GM23338 (cell line): ENCODE results near the gene CNTNAP5. TPM values are rescaled to one million over a fixed set of nuclear protein-coding genes. Genes with fewer than 3 reads are reported as not detected.

Experiments used
- ATAC-seq: fragments of 200-7000 bp; cut with Tn5 transposase; 3 replicates; pipeline ENCODE4 v1.9.1; 2020
- DNase-seq: peaks from one replicate; pipeline ENCODE4 v3.0.0-alpha.2; 2015; ENCODE audit warnings: low spot score
- H2AFZ ChIP-seq: fragments of 200-600 bp; sonication (generic); 2 replicates; pipeline ENCODE4 v1.8.0; 2016; ENCODE audit warnings: antibody characterized with exemption, mild to moderate bottlenecking, moderate library complexity
- H3F3A ChIP-seq: fragments of 200-600 bp; sonication (generic); replicated peaks from 2 replicates; pipeline ENCODE4 v1.8.0; 2017; ENCODE audit warnings: antibody characterized with exemption, mixed run types, low read depth
- H3K27ac ChIP-seq: fragments of 200-600 bp; sonication (generic); 2 replicates; pipeline ENCODE4 v1.6.1; 2016; ENCODE audit warnings: low read depth
- H3K27me3 ChIP-seq: fragments of 200-600 bp; sonication (generic); 2 replicates; pipeline ENCODE4 v1.8.0; 2016; ENCODE audit warnings: mild to moderate bottlenecking, mixed run types, moderate library complexity; ENCODE audit not compliant: insufficient read depth
- H3K36me3 ChIP-seq: fragments of 200-600 bp; sonication (generic); 2 replicates; pipeline ENCODE4 v1.8.0; 2016; ENCODE audit warnings: mild to moderate bottlenecking; ENCODE audit not compliant: insufficient read depth
- H3K4me1 ChIP-seq: fragments of 200-600 bp; sonication (generic); 2 replicates; pipeline ENCODE4 v1.8.0; 2016; ENCODE audit warnings: mild to moderate bottlenecking, moderate library complexity; ENCODE audit not compliant: insufficient read depth
- H3K4me2 ChIP-seq: fragments of 200-600 bp; sonication (generic); 2 replicates; pipeline ENCODE4 v1.7.1; 2017; ENCODE audit warnings: mixed run types
- H3K4me3 ChIP-seq: fragments of 200-600 bp; sonication (generic); 2 replicates; pipeline ENCODE4 v1.6.1; 2016; ENCODE audit warnings: mixed run types
- H3K79me2 ChIP-seq: fragments of 200-600 bp; sonication (generic); replicated peaks from 2 replicates; pipeline ENCODE4 v1.8.0; 2017; ENCODE audit warnings: mild to moderate bottlenecking; ENCODE audit not compliant: insufficient read depth
- H3K9me2 ChIP-seq: fragments of 200-600 bp; sonication (generic); 2 replicates; pipeline ENCODE4 v1.8.0; 2017; ENCODE audit not compliant: insufficient read depth
- H4K20me1 ChIP-seq: fragments of 200-600 bp; sonication (generic); replicated peaks from 2 replicates; pipeline ENCODE4 v1.8.0; 2017; ENCODE audit warnings: mild to moderate bottlenecking; ENCODE audit not compliant: insufficient read depth
- H3K27ac Mint-ChIP-seq: 2 replicates; pipeline ENCODE4 v1.8.0; 2020; ENCODE audit warnings: inconsistent platforms, mild to moderate bottlenecking, moderate library complexity, mixed read lengths
- H3K27me3 Mint-ChIP-seq: 3 replicates; pipeline ENCODE4 v1.8.0; 2022; ENCODE audit warnings: low read depth, mild to moderate bottlenecking, moderate library complexity, mixed read lengths, inconsistent platforms; ENCODE audit not compliant: insufficient read depth, poor library complexity
- H3K36me3 Mint-ChIP-seq: 3 replicates; pipeline ENCODE4 v1.8.0; 2021; ENCODE audit warnings: low read depth, mild to moderate bottlenecking, inconsistent platforms, moderate library complexity, mixed read lengths
- H3K4me1 Mint-ChIP-seq: 3 replicates; pipeline ENCODE4 v1.8.0; 2020; ENCODE audit warnings: mild to moderate bottlenecking, inconsistent platforms, mixed read lengths
- H3K4me3 Mint-ChIP-seq: 3 replicates; pipeline ENCODE4 v1.8.0; 2021; ENCODE audit warnings: moderate library complexity, mild to moderate bottlenecking, inconsistent platforms, mixed read lengths
- H3K9me3 Mint-ChIP-seq: 3 replicates; pipeline ENCODE4 v1.8.0; 2020; ENCODE audit warnings: moderate library complexity, mild to moderate bottlenecking, inconsistent platforms, mixed read lengths
- EZH2 ChIP-seq: fragments of 200-600 bp; sonication (generic); IDR thresholded peaks from one replicate; pipeline ENCODE4 v1.8.0; 2017; ENCODE audit warnings: antibody characterized with exemption, mild to moderate bottlenecking, low read depth; ENCODE audit not compliant: unreplicated experiment
- EZH2phosphoT487 ChIP-seq: fragments of 200-600 bp; sonication (generic); IDR thresholded peaks from one replicate; pipeline ENCODE4 v1.8.1; 2018; ENCODE audit warnings: antibody characterized with exemption; ENCODE audit not compliant: unreplicated experiment
- ZNF114 ChIP-seq: fragments of 250-450 bp; sonication (Bioruptor Pico); IDR thresholded peaks from 2 replicates; pipeline ENCODE4 v1.5.0; 2020; ENCODE audit warnings: mild to moderate bottlenecking, moderate library complexity
- ZNF331 ChIP-seq: fragments of 250-450 bp; sonication (Bioruptor Pico); IDR thresholded peaks from 2 replicates; pipeline ENCODE4 v1.5.0; 2020; ENCODE audit warnings: low read depth, mild to moderate bottlenecking, moderate library complexity
- polyA plus RNA-seq: library from polyadenylated mRNA; unstranded; fragments of >200 nt; fragmentation: Nextera tagmentation; extraction: Ambion mirVana; gene quantifications from 2 replicates; pipeline ENCODE4 v1.2.1, GENCODE V29; 2016
- total RNA-seq: library from RNA; depleted of rRNA; stranded (reverse); fragments of >200 nt; shearing (Covaris generic); gene quantifications from 2 replicates; pipeline ENCODE4 v1.2.3, GENCODE V29; 2014
- TF ChIP-seq, protein P1 (sequence below), 2 experiments: fragments of 200-600 bp in 1 of 2; sonication (generic) in 1 of 2; conservative IDR thresholded peaks; 2 replicates each; pipeline versions ENCODE4 v1.5.1 to v1.6.1; 2016 to 2017; ENCODE audit warnings: antibody characterized with exemption in 2 of 2, low read depth in 2 of 2, mild to moderate bottlenecking in 2 of 2, moderate library complexity in 1 of 2
- TF ChIP-seq, protein P2 (sequence below): IDR thresholded peaks from one replicate; pipeline ENCODE4 v1.6.1; 2018; ENCODE audit warnings: antibody characterized with exemption; ENCODE audit not compliant: unreplicated experiment
- TF ChIP-seq, protein P3 (sequence below): IDR thresholded peaks from 2 replicates; pipeline ENCODE4 v1.6.1; 2016; ENCODE audit warnings: antibody characterized with exemption
- TF ChIP-seq, protein P4 (sequence below): fragments of 250-450 bp; sonication (Bioruptor Pico); IDR thresholded peaks from 2 replicates; pipeline ENCODE4 v1.5.0; 2020; ENCODE audit warnings: mild to moderate bottlenecking, moderate library complexity

The CNTNAP5 gene
- total and polyA plus RNA-seq, 2 experiments from 2014 or later = 0.49 to 0.50 TPM

DNA sequence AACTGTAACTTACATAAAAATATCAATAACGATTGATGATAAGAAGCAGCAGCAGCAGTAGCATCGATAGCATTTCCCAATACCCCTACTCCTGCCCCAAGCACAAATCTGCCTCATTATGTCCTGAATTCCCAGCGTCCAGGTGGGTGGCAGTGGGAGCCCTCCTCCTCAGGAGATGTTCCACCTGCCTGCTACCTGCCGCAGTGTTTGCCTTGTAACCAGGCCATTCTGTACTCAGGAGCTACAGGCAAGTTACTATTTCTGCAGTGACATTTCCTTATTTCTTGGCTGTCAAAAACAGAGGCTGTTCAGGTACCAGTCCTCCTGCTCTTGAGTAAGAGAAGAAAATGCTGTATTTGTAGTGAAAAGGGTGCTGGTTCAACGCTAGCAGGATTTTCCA lies 236.4 kb downstream of the CNTNAP5 start:
- Mint-ChIP-seq H3K4me3 (no peak overlapping the region), H3K4me1 (no peaks in the 10 kb centered on the region), H3K27me3 (peaks cover 2% of the 10 kb centered on the region), H3K36me3 (no peaks in the 10 kb centered on the region), H3K9me3 (peaks cover 5% of the 10 kb centered on the region; the same call in 2 of the 3 replicates), H3K27ac (no peak overlapping the region)
- H3K9me2 ChIP-seq = no peaks in the 10 kb centered on the region
- no peak overlapping the region for H3K27ac ChIP-seq
- no peak for DNase-seq
- no peaks in the 10 kb centered on the region for H3K79me2 ChIP-seq
- no peak for ATAC-seq
- H3K4me3 ChIP-seq = no peak overlapping the region
- no peaks in the 10 kb centered on the region for H4K20me1 ChIP-seq
- 0 out of 2 replicates have a peak overlapping the region, but pooled peaks have one; percentile 32 for H2AFZ ChIP-seq
- no peaks in the 10 kb centered on the region for H3K4me1 ChIP-seq
- TF ChIP-seq EZH2 = no peak
- no peaks in the 10 kb centered on the region for H3F3A ChIP-seq
- no peak overlapping the region for H3K4me2 ChIP-seq
- no peaks in the 10 kb centered on the region for H3K36me3 ChIP-seq
- no peaks in the 10 kb centered on the region for H3K27me3 ChIP-seq

DNA sequence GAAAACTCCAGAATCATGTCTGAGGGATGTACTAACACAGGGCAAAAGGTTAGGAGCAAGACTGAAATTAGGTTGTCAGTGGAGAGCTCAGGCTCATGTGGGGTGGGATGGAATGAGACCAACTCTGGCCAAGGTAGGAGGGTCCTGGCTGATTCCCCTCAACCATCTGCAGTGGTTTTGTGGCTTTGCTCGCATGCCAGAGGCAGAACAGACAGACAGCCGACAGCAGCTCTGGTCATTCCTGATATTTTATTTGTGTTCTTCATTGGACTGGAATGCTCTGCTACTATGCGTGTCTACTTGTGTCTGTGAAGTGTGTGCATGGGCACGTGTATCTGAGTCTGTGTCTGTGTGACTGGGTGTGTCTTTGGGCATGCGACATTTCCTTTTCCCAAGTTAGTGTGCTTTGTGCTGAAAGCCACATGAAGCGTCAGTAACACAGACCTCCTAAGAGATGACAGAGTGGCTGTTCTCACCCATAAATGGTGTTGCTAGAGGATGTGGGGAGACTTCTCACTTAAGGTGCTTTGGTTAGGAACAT lies 239.5 kb downstream of the CNTNAP5 start:
- no peak for ATAC-seq
- Mint-ChIP-seq H3K36me3 (no peaks in the 10 kb centered on the region), H3K4me3 (no peak overlapping the region), H3K9me3 (peaks cover under 1% of the 10 kb centered on the region; the same call in 2 of the 3 replicates), H3K4me1 (no peaks in the 10 kb centered on the region), H3K27me3 (no peaks in the 10 kb centered on the region), H3K27ac (no peak overlapping the region)
- no peaks in the 10 kb centered on the region for H4K20me1 ChIP-seq
- no peak overlapping the region for H3K4me3 ChIP-seq
- no peaks in the 10 kb centered on the region for H3F3A ChIP-seq
- no peak overlapping the region for H2AFZ ChIP-seq
- H3K4me1 ChIP-seq = no peaks in the 10 kb centered on the region
- H3K79me2 ChIP-seq = no peaks in the 10 kb centered on the region
- no peak for DNase-seq
- H3K36me3 ChIP-seq = no peaks in the 10 kb centered on the region
- H3K27me3 ChIP-seq = no peaks in the 10 kb centered on the region
- H3K4me2 ChIP-seq = no peak overlapping the region
- H3K9me2 ChIP-seq = no peaks in the 10 kb centered on the region
- no peak overlapping the region for H3K27ac ChIP-seq
- TF ChIP-seq EZH2 = no peak
- TF ChIP-seq, protein P1, sequence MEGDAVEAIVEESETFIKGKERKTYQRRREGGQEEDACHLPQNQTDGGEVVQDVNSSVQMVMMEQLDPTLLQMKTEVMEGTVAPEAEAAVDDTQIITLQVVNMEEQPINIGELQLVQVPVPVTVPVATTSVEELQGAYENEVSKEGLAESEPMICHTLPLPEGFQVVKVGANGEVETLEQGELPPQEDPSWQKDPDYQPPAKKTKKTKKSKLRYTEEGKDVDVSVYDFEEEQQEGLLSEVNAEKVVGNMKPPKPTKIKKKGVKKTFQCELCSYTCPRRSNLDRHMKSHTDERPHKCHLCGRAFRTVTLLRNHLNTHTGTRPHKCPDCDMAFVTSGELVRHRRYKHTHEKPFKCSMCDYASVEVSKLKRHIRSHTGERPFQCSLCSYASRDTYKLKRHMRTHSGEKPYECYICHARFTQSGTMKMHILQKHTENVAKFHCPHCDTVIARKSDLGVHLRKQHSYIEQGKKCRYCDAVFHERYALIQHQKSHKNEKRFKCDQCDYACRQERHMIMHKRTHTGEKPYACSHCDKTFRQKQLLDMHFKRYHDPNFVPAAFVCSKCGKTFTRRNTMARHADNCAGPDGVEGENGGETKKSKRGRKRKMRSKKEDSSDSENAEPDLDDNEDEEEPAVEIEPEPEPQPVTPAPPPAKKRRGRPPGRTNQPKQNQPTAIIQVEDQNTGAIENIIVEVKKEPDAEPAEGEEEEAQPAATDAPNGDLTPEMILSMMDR (conservative IDR thresholded peaks at IDR 0.05; ENCODE audit: low read depth in 2 of 2) = no peak
- TF ChIP-seq, protein P2, sequence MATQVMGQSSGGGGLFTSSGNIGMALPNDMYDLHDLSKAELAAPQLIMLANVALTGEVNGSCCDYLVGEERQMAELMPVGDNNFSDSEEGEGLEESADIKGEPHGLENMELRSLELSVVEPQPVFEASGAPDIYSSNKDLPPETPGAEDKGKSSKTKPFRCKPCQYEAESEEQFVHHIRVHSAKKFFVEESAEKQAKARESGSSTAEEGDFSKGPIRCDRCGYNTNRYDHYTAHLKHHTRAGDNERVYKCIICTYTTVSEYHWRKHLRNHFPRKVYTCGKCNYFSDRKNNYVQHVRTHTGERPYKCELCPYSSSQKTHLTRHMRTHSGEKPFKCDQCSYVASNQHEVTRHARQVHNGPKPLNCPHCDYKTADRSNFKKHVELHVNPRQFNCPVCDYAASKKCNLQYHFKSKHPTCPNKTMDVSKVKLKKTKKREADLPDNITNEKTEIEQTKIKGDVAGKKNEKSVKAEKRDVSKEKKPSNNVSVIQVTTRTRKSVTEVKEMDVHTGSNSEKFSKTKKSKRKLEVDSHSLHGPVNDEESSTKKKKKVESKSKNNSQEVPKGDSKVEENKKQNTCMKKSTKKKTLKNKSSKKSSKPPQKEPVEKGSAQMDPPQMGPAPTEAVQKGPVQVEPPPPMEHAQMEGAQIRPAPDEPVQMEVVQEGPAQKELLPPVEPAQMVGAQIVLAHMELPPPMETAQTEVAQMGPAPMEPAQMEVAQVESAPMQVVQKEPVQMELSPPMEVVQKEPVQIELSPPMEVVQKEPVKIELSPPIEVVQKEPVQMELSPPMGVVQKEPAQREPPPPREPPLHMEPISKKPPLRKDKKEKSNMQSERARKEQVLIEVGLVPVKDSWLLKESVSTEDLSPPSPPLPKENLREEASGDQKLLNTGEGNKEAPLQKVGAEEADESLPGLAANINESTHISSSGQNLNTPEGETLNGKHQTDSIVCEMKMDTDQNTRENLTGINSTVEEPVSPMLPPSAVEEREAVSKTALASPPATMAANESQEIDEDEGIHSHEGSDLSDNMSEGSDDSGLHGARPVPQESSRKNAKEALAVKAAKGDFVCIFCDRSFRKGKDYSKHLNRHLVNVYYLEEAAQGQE = no peak
- TF ChIP-seq, protein P3, sequence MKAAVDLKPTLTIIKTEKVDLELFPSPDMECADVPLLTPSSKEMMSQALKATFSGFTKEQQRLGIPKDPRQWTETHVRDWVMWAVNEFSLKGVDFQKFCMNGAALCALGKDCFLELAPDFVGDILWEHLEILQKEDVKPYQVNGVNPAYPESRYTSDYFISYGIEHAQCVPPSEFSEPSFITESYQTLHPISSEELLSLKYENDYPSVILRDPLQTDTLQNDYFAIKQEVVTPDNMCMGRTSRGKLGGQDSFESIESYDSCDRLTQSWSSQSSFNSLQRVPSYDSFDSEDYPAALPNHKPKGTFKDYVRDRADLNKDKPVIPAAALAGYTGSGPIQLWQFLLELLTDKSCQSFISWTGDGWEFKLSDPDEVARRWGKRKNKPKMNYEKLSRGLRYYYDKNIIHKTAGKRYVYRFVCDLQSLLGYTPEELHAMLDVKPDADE = no peak
- no peak for TF ChIP-seq EZH2phosphoT487
- TF ChIP-seq, protein P4, sequence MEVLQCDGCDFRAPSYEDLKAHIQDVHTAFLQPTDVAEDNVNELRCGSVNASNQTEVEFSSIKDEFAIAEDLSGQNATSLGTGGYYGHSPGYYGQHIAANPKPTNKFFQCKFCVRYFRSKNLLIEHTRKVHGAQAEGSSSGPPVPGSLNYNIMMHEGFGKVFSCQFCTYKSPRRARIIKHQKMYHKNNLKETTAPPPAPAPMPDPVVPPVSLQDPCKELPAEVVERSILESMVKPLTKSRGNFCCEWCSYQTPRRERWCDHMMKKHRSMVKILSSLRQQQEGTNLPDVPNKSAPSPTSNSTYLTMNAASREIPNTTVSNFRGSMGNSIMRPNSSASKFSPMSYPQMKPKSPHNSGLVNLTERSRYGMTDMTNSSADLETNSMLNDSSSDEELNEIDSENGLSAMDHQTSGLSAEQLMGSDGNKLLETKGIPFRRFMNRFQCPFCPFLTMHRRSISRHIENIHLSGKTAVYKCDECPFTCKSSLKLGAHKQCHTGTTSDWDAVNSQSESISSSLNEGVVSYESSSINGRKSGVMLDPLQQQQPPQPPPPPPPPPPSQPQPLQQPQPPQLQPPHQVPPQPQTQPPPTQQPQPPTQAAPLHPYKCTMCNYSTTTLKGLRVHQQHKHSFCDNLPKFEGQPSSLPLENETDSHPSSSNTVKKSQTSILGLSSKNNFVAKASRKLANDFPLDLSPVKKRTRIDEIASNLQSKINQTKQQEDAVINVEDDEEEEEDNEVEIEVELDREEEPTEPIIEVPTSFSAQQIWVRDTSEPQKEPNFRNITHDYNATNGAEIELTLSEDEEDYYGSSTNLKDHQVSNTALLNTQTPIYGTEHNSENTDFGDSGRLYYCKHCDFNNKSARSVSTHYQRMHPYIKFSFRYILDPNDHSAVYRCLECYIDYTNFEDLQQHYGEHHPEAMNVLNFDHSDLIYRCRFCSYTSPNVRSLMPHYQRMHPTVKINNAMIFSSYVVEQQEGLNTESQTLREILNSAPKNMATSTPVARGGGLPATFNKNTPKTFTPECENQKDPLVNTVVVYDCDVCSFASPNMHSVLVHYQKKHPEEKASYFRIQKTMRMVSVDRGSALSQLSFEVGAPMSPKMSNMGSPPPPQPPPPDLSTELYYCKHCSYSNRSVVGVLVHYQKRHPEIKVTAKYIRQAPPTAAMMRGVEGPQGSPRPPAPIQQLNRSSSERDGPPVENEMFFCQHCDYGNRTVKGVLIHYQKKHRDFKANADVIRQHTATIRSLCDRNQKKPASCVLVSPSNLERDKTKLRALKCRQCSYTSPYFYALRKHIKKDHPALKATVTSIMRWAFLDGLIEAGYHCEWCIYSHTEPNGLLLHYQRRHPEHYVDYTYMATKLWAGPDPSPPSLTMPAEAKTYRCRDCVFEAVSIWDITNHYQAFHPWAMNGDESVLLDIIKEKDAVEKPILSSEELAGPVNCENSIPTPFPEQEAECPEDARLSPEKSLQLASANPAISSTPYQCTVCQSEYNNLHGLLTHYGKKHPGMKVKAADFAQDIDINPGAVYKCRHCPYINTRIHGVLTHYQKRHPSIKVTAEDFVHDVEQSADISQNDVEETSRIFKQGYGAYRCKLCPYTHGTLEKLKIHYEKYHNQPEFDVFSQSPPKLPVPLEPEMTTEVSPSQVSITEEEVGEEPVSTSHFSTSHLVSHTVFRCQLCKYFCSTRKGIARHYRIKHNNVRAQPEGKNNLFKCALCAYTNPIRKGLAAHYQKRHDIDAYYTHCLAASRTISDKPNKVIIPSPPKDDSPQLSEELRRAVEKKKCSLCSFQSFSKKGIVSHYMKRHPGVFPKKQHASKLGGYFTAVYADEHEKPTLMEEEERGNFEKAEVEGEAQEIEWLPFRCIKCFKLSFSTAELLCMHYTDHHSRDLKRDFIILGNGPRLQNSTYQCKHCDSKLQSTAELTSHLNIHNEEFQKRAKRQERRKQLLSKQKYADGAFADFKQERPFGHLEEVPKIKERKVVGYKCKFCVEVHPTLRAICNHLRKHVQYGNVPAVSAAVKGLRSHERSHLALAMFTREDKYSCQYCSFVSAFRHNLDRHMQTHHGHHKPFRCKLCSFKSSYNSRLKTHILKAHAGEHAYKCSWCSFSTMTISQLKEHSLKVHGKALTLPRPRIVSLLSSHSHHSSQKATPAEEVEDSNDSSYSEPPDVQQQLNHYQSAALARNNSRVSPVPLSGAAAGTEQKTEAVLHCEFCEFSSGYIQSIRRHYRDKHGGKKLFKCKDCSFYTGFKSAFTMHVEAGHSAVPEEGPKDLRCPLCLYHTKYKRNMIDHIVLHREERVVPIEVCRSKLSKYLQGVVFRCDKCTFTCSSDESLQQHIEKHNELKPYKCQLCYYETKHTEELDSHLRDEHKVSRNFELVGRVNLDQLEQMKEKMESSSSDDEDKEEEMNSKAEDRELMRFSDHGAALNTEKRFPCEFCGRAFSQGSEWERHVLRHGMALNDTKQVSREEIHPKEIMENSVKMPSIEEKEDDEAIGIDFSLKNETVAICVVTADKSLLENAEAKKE (CRISPR knock-in tag) = no peak
- no peak for TF ChIP-seq ZNF114 (CRISPR knock-in tag)
- no peak for TF ChIP-seq ZNF331 (CRISPR knock-in tag)
